RPMI7951 (cell line): ENCODE data around the gene AWAT1. TPM values are rescaled to one million over a fixed set of nuclear protein-coding genes. Genes with fewer than 3 reads are reported as not detected.
A peak's percentile ranks its signal among the peaks of the same experiment; 100 is the strongest.
"Not testable (repeated sequence)": the region's sequence is repeated elsewhere in the genome, so short reads cannot be mapped to it uniquely, and the experiment has no call there.

Experiments
- DNase-seq: peaks from one replicate; pipeline ENCODE4 v3.0.0-alpha.2; 2012; ENCODE audit warnings: low read depth
- total RNA-seq: library from RNA; depleted of rRNA; stranded (reverse); fragments of >200 nt; shearing (Covaris generic); gene quantifications from 2 replicates; pipeline ENCODE4 v1.2.3, GENCODE V29; 2014; rRNA removed

AWAT1 gene
- total RNA-seq, 1 experiment from 2014 or later = not detected

- peak; percentile 40 for DNase-seq
These were observed 28.6 kb downstream of the AWAT1 start for GRCh38 chrX:70262952-70263567.

GRCh38 chrX:70264784-70265183 lies 30.3 kb downstream of the AWAT1 start:
- DNase-seq = peak; percentile 7

- no peak for DNase-seq
These were observed 33.6 kb downstream of the AWAT1 start, which contains the start of gene ARR3 for GRCh38 chrX:70268034-70268433. ARR3 (plus strand) TSS chrX:70268334; CDS start chrX:70269386, 1,052 bp downstream.

GRCh38 chrX:70274029-70274428 lies 39.6 kb downstream of the AWAT1 start:
- not testable (repeated sequence) for DNase-seq

GRCh38 chrX:70279081-70279480 lies 44.6 kb downstream of the AWAT1 start:
- no peak for DNase-seq

- DNase-seq = no peak
These were observed 46.1 kb downstream of the AWAT1 start for GRCh38 chrX:70280573-70280972.

GRCh38 chrX:70281951-70282350 lies 47.5 kb downstream of the AWAT1 start, which contains the start of gene RAB41:
RAB41 (plus strand) TSS chrX:70282172; CDS start chrX:70282218, 46 bp downstream.
- DNase-seq = no peak

GRCh38 chrX:70289168-70289792 lies 54.8 kb downstream of the AWAT1 start:
- DNase-seq = peak; percentile 13

Other genes starting within 250 kb of the AWAT1 start
- not detected in 2 replicates for gene AWAT2, start 184.7 kb upstream of the AWAT1 start, total RNA-seq
- gene OTUD6A, start 172.2 kb upstream of the AWAT1 start, total RNA-seq = not detected in 2 replicates
- 84.3 and 88.8 TPM in 2 replicates for gene IGBP1, start 101.2 kb upstream of the AWAT1 start, total RNA-seq
- not detected in 2 replicates for gene DGAT2L6, start 57.2 kb upstream of the AWAT1 start, total RNA-seq
- gene P2RY4, start 25.5 kb downstream of the AWAT1 start, total RNA-seq = 0.24 TPM in 1 of 2 replicates, not detected in the other
- not detected in 2 replicates for gene ARR3, start 33.7 kb downstream of the AWAT1 start, total RNA-seq
- not detected in 2 replicates for gene RAB41, start 47.5 kb downstream of the AWAT1 start, total RNA-seq
- 162 and 186 TPM in 2 replicates for gene PDZD11, start 55.3 kb downstream of the AWAT1 start, total RNA-seq
- gene KIF4A, start 55.4 kb downstream of the AWAT1 start, total RNA-seq = 58.6 and 60.7 TPM in 2 replicates
- not detected in 2 replicates for gene GDPD2, start 188.7 kb downstream of the AWAT1 start, total RNA-seq
- 8.1 and 11.4 TPM in 2 replicates for gene DLG3, start 210.2 kb downstream of the AWAT1 start, total RNA-seq